HL-60 (cell line): ENCODE data around the gene PLP2.

Experiments
- DNase-seq, 2 experiments: peaks; one replicate each; pipeline ENCODE4 v3.0.0-alpha.2; 2010 to 2020; ENCODE audit warnings: low read depth in 1 of 2, low spot score in 1 of 2
- H3K27ac ChIP-seq: fragments of 250-450 bp; sonication (Bioruptor Pico); replicated peaks from 2 replicates; pipeline ENCODE4 v1.5.1; 2020; ENCODE audit warnings: mild to moderate bottlenecking, moderate library complexity
- H3K27me3 ChIP-seq: fragments of 250-450 bp; sonication (Bioruptor Pico); 2 replicates; pipeline ENCODE4 v1.5.1; 2021; ENCODE audit warnings: mild to moderate bottlenecking, moderate library complexity; ENCODE audit not compliant: insufficient read depth, poor library complexity, severe bottlenecking
- H3K4me3 ChIP-seq: replicated peaks from 2 replicates; pipeline ENCODE4 v1.5.1; 2011; ENCODE audit warnings: mild to moderate bottlenecking, control low read depth, low read length; ENCODE audit not compliant: insufficient read depth
- CTCF ChIP-seq: IDR thresholded peaks from one replicate; pipeline ENCODE4 v1.5.1; 2011; ENCODE audit warnings: low read length, control low read depth, inconsistent platforms; ENCODE audit not compliant: insufficient read depth
- GABPA ChIP-seq: IDR thresholded peaks from 2 replicates; pipeline ENCODE4 v1.6.1; 2012; ENCODE audit warnings: low read depth
- POLR2AphosphoS5 ChIP-seq: IDR thresholded peaks from 2 replicates; pipeline ENCODE4 v1.6.1; 2012; ENCODE audit warnings: low read depth
- REST ChIP-seq: IDR thresholded peaks from 2 replicates; pipeline ENCODE4 v1.6.1; 2012; ENCODE audit warnings: low read depth; ENCODE audit not compliant: insufficient replicate concordance
- SPI1 ChIP-seq: IDR thresholded peaks from 2 replicates; pipeline ENCODE4 v1.6.1; 2012; ENCODE audit warnings: low read depth, mild to moderate bottlenecking, borderline replicate concordance

Gene PLP2

DNA sequence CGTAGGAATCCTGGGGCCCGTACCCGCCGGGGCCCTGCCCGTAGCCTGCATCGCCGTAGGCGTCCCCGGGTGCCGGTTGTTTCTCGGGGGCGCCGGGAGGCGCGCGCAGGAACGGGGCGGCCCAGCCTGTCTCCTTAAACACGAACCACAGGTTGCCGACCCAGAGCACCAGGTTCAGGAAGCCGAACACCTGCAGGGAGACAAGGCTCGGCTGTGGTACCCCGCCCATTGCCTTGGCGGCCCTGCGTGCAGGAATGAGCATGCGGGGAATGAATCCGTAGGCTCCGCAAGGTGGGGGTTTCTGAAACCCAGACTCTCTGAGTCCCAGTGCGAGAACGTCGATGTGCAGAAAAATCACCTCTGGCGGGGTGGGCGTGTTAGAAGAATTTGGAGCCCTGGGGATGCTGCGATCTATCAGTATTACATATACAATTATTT, 19.9 kb downstream of the PLP2 start:
- no peak for DNase-seq
- no peaks in the 10 kb centered on the region for H3K27me3 ChIP-seq
- TF ChIP-seq POLR2AphosphoS5 = no peak; the same call in 1 of the 2 replicates
- no peak for TF ChIP-seq CTCF
- TF ChIP-seq SPI1 = no peak
- no peak for TF ChIP-seq REST
- TF ChIP-seq GABPA = no peak
- H3K27ac ChIP-seq = peak overlapping the region; percentile 90
- H3K4me3 ChIP-seq = peak overlapping the region; percentile 61

- Histone ChIP-seq H3K4me3 (no peak overlapping the region), H3K27me3 (no peaks in the 10 kb centered on the region), H3K27ac (no peak overlapping the region)
- TF ChIP-seq CTCF (peak; percentile 44), SPI1 (no peak)
- DNase-seq = peak in 1 of 2 experiments; percentile 37
Measured at GRCh38 chrX:49192722-49193328, 21.1 kb downstream of the PLP2 start.

DNA sequence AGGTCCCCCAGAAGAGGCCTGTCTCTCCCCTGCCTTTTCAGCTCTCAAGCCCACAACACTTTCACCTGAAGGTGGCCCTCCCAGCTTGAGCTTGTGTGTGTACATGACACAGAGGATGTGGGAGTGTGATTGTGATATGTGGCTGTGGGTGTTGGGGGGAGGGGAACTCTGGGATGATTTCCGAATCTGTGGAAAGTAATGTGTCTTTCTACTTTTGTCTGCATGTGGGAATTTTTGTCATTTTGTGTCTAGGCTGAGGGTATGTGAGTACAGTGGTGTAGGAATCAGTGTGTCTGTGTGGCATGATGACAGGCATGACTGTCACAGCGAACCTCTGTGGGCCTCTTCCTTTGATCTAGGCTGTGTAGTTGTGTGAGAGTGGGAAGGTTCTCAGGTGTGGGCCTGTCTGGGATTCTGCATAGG, 21.9 kb downstream of the PLP2 start:
- DNase-seq = no peak
- TF ChIP-seq GABPA (no peak), REST (no peak)
- H3K27ac ChIP-seq = no peak overlapping the region
- H3K4me3 ChIP-seq = no peak overlapping the region
- no peaks in the 10 kb centered on the region for H3K27me3 ChIP-seq

GRCh38 chrX:49197543-49198087, 25.9 kb downstream of the PLP2 start:
- no peak overlapping the region for H3K27ac ChIP-seq
- DNase-seq = no peak
- H3K27me3 ChIP-seq = no peaks in the 10 kb centered on the region
- H3K4me3 ChIP-seq = no peak overlapping the region
- TF ChIP-seq POLR2AphosphoS5 (no peak), GABPA (no peak), SPI1 (no peak), CTCF (no peak), REST (no peak)
